NCI-H2029 treated with DMSO at 0.1 percent for 48 hours (cell line): ENCODE data around the gene USP12.

Source experiments
- DNase-seq: peaks from one replicate; lab custom pipeline; 2025; lab: John Stamatoyannopoulos, UW

Gene USP12

GRCh38 chr13:27183561-27184147 lies 12.0 kb upstream of the USP12 start:
- DNase-seq = no peak

- no peak for DNase-seq
Observed at GRCh38 chr13:27182844-27183497, 11.4 kb upstream of the USP12 start.

GRCh38 chr13:27182054-27182453 lies 10.4 kb upstream of the USP12 start:
- DNase-seq = no peak

- no peak for DNase-seq
Observed at GRCh38 chr13:27177852-27178251, 6.2 kb upstream of the USP12 start.

- no peak for DNase-seq
Observed at GRCh38 chr13:27176470-27177410, 5.1 kb upstream of the USP12 start.

GRCh38 chr13:27174766-27175455 lies 3.3 kb upstream of the USP12 start:
- DNase-seq = no peak

- DNase-seq = no peak
Observed at GRCh38 chr13:27172495-27172842, 858 bp upstream of the USP12 start.

- peak; percentile 6 for DNase-seq
Observed at GRCh38 chr13:27171827-27172494, 350 bp upstream of the USP12 start.

GRCh38 chr13:27170516-27171243 lies 931 bp downstream of the USP12 start:
- no peak for DNase-seq

GRCh38 chr13:27170221-27170515 lies 1.4 kb downstream of the USP12 start:
- no peak for DNase-seq

GRCh38 chr13:27168906-27169657 lies 2.5 kb downstream of the USP12 start:
- DNase-seq = no peak

GRCh38 chr13:27168086-27168485 lies 3.5 kb downstream of the USP12 start:
- DNase-seq = peak; percentile 20

- no peak for DNase-seq
Observed at GRCh38 chr13:27166313-27166712, 5.3 kb downstream of the USP12 start.

- DNase-seq = no peak
Observed at GRCh38 chr13:27161980-27162379, 9.6 kb downstream of the USP12 start.

GRCh38 chr13:27161423-27161822 lies 10.2 kb downstream of the USP12 start:
- DNase-seq = no peak

- no peak for DNase-seq
Observed at GRCh38 chr13:27160657-27161295, 10.8 kb downstream of the USP12 start.

- no peak for DNase-seq
Observed at GRCh38 chr13:27159806-27160563, 11.6 kb downstream of the USP12 start.

- DNase-seq = no peak
Observed at GRCh38 chr13:27158335-27158734, 13.3 kb downstream of the USP12 start.
